ENCODE data around the gene SLC30A1. TPM values are rescaled to one million over a fixed set of nuclear protein-coding genes. Genes with fewer than 3 reads are reported as not detected.

The SLC30A1 gene
- total and polyA plus RNA-seq, 2 experiments from 2014 or later = 6.8 to 10.8 TPM

DNA sequence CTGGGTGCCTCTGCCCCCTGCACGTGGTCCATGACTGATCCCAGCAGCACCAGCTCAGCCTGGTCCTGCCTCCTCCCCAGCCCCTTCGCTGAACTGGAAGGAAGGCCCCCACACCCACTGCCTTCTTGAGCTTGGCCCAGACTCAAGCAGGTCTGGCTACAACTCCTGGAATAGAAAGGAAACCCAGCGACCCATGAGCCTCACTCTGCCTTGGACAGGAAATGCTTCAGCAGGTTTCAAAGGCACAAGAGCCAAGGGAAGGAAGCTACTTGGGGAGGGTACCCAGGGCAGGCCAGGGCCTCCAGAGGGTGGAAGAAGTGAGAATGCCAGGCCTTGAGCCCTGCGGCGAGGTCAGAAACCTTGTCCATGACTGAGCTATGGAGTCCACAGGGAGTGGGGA lies 51.1 kb downstream of the SLC30A1 start:
- Histone ChIP-seq H3K27me3 (no peaks in the 10 kb centered on the region), H3K4me1 (ENCODE audit: low read depth) (no peaks in the 10 kb centered on the region), H3K27ac (no peak overlapping the region), H3K36me3 (no peaks in the 10 kb centered on the region), H3K9me3 (ENCODE audit: low read depth) (no peaks in the 10 kb centered on the region), H3K4me3 (no peak overlapping the region)
- DNase-seq (ENCODE audit: low read depth in 1 of 2, low spot score in 1 of 2) = no peak
- TF ChIP-seq CTCF (IDR thresholded peaks at IDR 0.05; ENCODE audit: low read depth, low read length) = no peak

GRCh38 chr1:211527006-211527405 lies 52.0 kb downstream of the SLC30A1 start:
- no peaks in the 10 kb centered on the region for H3K4me1 ChIP-seq (ENCODE audit: low read depth)
- no peaks in the 10 kb centered on the region for H3K36me3 ChIP-seq
- no peak overlapping the region for H3K27ac ChIP-seq
- TF ChIP-seq CTCF (IDR thresholded peaks at IDR 0.05; ENCODE audit: low read depth, low read length) = no peak
- H3K4me3 ChIP-seq = no peak overlapping the region
- DNase-seq (ENCODE audit: low read depth in 1 of 2, low spot score in 1 of 2) = no peak
- H3K9me3 ChIP-seq (ENCODE audit: low read depth) = no peaks in the 10 kb centered on the region
- no peaks in the 10 kb centered on the region for H3K27me3 ChIP-seq

- Histone ChIP-seq H3K4me1 (ENCODE audit: low read depth) (no peaks in the 10 kb centered on the region), H3K27ac (no peak overlapping the region), H3K4me3 (no peak overlapping the region), H3K9me3 (ENCODE audit: low read depth) (no peaks in the 10 kb centered on the region), H3K27me3 (no peaks in the 10 kb centered on the region), H3K36me3 (no peaks in the 10 kb centered on the region)
- no peak for DNase-seq (ENCODE audit: low read depth in 1 of 2, low spot score in 1 of 2)
- TF ChIP-seq CTCF (IDR thresholded peaks at IDR 0.05; ENCODE audit: low read depth, low read length) = no peak
Measured at GRCh38 chr1:211526101-211526500, 52.9 kb downstream of the SLC30A1 start.

DNA sequence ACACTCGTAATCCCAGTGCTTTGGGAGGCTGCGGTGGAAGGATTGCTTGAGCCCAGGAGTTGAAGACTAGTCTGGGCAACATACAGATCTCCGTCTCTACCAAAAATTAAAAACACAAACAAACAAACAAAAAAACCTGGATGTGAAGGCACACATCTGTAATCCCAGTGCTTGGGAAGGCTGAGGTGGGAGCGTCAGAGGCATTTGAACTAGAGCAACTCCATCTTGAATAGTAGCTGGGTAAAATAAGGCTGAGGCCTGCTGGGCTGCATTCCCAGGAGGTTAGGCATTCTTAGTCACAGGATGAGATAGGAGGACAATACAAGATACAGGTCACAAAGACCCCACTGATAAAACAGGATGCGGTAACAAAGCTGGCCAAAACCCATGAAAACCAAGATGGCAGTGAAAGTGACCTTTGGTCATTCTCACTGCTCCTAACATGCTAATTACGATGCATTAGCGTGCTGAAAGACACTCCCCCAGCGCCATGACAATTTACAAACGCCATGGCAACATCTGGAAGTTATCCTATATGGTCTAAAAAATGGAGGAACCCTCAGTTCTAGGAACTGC lies 53.8 kb downstream of the SLC30A1 start:
- no peak for TF ChIP-seq CTCF (IDR thresholded peaks at IDR 0.05; ENCODE audit: low read depth, low read length)
- H3K4me1 ChIP-seq (ENCODE audit: low read depth) = no peaks in the 10 kb centered on the region
- H3K4me3 ChIP-seq = no peak overlapping the region
- H3K27me3 ChIP-seq = no peaks in the 10 kb centered on the region
- H3K36me3 ChIP-seq = no peaks in the 10 kb centered on the region
- DNase-seq (ENCODE audit: low read depth in 1 of 2, low spot score in 1 of 2) = no peak
- H3K27ac ChIP-seq = no peak overlapping the region
- H3K9me3 ChIP-seq (ENCODE audit: low read depth) = no peaks in the 10 kb centered on the region

- Histone ChIP-seq H3K4me3 (no peak overlapping the region), H3K27me3 (no peaks in the 10 kb centered on the region), H3K4me1 (ENCODE audit: low read depth) (no peaks in the 10 kb centered on the region), H3K27ac (no peak overlapping the region), H3K9me3 (ENCODE audit: low read depth) (no peaks in the 10 kb centered on the region), H3K36me3 (no peaks in the 10 kb centered on the region)
- TF ChIP-seq CTCF (IDR thresholded peaks at IDR 0.05; ENCODE audit: low read depth, low read length) = no peak
- no peak for DNase-seq (ENCODE audit: low read depth in 1 of 2, low spot score in 1 of 2)
Measured at GRCh38 chr1:211524521-211524920, 54.4 kb downstream of the SLC30A1 start.

DNA sequence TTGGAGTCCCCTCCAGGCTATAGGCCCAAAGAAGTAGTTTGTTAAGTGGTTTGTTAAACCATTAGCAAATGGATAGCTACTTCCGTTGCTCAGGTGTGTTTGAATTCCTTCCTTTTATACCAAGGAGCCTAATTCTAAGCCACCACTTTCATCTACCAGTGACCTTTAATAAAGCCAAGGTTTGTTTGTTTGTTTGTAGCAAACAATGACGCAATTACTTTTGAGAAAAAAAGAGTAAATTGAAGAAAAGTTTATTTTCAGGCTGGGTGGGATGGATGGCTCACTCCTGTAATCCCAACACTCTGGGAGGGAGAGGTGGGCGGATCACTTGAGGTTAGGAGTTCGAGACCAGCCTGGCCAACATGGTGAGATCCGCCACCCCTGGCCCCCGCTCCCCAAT lies 56.2 kb downstream of the SLC30A1 start:
- TF ChIP-seq CTCF (IDR thresholded peaks at IDR 0.05; ENCODE audit: low read depth, low read length) = no peak
- H3K27ac ChIP-seq = no peak overlapping the region
- no peaks in the 10 kb centered on the region for H3K36me3 ChIP-seq
- no peak overlapping the region for H3K4me3 ChIP-seq
- DNase-seq (ENCODE audit: low read depth in 1 of 2, low spot score in 1 of 2) = no peak
- peaks cover 3% of the 10 kb centered on the region for H3K27me3 ChIP-seq
- H3K9me3 ChIP-seq (ENCODE audit: low read depth) = no peaks in the 10 kb centered on the region
- H3K4me1 ChIP-seq (ENCODE audit: low read depth) = no peaks in the 10 kb centered on the region

Measured in cardiac muscle cell (in vitro differentiated cells and primary cell).